ENCODE results near the gene NSD2.

DNA sequence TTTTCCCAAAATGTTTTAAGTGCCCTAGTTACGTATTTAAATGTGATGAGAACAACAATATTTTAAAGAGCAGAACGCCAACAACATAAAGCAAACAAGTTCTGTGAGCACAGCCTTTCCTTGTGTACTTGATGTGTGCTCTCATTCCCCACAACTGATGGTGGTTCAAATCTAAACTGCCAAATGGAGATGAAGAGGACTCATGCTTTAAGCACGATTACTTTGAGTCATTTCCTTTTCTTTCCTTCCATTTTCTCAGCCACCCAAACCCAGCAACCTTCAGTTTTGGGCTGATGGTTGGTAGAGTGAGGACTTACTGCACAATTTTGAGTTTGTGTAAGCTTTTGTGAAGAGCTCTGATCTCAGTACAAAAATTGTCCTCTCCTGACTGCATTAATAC, 1.7 kb downstream of the NSD2 start:
- TF ChIP-seq, protein P1, sequence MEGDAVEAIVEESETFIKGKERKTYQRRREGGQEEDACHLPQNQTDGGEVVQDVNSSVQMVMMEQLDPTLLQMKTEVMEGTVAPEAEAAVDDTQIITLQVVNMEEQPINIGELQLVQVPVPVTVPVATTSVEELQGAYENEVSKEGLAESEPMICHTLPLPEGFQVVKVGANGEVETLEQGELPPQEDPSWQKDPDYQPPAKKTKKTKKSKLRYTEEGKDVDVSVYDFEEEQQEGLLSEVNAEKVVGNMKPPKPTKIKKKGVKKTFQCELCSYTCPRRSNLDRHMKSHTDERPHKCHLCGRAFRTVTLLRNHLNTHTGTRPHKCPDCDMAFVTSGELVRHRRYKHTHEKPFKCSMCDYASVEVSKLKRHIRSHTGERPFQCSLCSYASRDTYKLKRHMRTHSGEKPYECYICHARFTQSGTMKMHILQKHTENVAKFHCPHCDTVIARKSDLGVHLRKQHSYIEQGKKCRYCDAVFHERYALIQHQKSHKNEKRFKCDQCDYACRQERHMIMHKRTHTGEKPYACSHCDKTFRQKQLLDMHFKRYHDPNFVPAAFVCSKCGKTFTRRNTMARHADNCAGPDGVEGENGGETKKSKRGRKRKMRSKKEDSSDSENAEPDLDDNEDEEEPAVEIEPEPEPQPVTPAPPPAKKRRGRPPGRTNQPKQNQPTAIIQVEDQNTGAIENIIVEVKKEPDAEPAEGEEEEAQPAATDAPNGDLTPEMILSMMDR (IDR thresholded peaks at IDR 0.05; ENCODE audit: low read depth, low read length, missing input control) = no peak
- no peak for TF ChIP-seq FOXA1 (IDR thresholded peaks at IDR 0.05)
- TF ChIP-seq, protein P2, sequence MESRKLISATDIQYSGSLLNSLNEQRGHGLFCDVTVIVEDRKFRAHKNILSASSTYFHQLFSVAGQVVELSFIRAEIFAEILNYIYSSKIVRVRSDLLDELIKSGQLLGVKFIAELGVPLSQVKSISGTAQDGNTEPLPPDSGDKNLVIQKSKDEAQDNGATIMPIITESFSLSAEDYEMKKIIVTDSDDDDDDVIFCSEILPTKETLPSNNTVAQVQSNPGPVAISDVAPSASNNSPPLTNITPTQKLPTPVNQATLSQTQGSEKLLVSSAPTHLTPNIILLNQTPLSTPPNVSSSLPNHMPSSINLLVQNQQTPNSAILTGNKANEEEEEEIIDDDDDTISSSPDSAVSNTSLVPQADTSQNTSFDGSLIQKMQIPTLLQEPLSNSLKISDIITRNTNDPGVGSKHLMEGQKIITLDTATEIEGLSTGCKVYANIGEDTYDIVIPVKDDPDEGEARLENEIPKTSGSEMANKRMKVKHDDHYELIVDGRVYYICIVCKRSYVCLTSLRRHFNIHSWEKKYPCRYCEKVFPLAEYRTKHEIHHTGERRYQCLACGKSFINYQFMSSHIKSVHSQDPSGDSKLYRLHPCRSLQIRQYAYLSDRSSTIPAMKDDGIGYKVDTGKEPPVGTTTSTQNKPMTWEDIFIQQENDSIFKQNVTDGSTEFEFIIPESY (IDR thresholded peaks at IDR 0.05) = no peak
- no peak for TF ChIP-seq SP1 (IDR thresholded peaks at IDR 0.05)
- TF ChIP-seq GABPA (IDR thresholded peaks at IDR 0.05 in 1 of 2, conservative IDR thresholded peaks at IDR 0.05 in 1 of 2) = no peak
- TF ChIP-seq EGR1 (IDR thresholded peaks at IDR 0.05; ENCODE audit: low read depth in 2 of 2) = no peak
- TF ChIP-seq, protein P3, sequence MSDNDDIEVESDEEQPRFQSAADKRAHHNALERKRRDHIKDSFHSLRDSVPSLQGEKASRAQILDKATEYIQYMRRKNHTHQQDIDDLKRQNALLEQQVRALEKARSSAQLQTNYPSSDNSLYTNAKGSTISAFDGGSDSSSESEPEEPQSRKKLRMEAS (IDR thresholded peaks at IDR 0.05) = no peak
- no peak for TF ChIP-seq TAF1 (conservative IDR thresholded peaks at IDR 0.05)

Measured in liver (tissue), 3 donors.